H4 (cell line): ENCODE results near the gene CEP41. TPM values are rescaled to one million over a fixed set of nuclear protein-coding genes. Genes with fewer than 3 reads are reported as not detected.

Source experiments
- DNase-seq: peaks from one replicate; pipeline ENCODE4 v3.0.0-alpha.2; 2015; ENCODE audit warnings: low spot score
- total RNA-seq: library from RNA; depleted of rRNA; stranded (reverse); fragments of >200 nt; shearing (Covaris generic); gene quantifications from 2 replicates; pipeline ENCODE4 v1.2.3, GENCODE V29; 2014; rRNA removed

Gene CEP41, protein sequence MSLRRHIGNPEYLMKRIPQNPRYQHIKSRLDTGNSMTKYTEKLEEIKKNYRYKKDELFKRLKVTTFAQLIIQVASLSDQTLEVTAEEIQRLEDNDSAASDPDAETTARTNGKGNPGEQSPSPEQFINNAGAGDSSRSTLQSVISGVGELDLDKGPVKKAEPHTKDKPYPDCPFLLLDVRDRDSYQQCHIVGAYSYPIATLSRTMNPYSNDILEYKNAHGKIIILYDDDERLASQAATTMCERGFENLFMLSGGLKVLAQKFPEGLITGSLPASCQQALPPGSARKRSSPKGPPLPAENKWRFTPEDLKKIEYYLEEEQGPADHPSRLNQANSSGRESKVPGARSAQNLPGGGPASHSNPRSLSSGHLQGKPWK
- 17.7 and 36.0 TPM in 2 replicates for total RNA-seq

DNA sequence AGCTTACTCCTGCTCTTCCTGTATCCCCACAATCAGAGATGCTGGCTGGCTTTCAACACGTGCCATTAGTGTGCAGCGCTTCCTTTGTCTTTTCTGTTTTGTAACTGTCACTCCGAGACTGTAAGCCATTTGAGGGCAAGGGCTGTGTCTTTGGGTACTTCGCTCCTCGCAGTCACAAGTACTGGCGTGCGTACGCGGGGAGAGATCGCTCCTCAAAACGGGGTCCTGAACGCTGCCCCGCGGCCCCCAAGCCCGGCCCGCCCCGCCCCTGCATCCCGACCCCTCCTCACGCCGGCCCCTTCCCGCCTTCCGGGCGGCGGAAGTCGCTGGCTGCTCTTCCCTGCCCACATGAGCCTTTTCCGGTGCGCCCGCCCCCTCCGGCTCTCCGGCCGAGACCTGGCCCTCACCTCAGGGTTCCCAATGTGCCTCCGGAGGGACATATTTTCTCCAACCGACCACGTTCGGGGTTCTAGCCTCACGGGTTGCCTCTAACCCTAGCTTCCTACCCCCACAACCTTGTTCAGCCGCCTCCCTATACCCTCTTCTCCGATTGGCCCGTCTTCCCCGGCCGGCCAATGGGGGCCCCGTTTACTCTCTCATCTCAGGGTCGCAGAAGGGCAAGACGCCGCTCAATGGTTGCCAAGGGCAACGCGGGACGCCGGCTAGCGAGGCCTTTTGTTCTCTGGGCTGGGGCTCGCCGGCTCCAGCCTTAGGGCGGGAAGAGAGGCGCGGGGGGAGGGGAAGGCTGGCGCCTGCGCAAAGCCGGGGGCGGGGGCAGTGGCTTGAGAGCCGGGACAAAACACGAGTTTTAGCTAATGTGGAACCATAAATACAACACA, at the start of gene CEP41:
TSS of gene CEP41 (minus strand) at position 490 of the 839 bp plus-strand sequence. CDS start at position 440, 50 bp downstream.
- peak; percentile 97 for DNase-seq

DNA sequence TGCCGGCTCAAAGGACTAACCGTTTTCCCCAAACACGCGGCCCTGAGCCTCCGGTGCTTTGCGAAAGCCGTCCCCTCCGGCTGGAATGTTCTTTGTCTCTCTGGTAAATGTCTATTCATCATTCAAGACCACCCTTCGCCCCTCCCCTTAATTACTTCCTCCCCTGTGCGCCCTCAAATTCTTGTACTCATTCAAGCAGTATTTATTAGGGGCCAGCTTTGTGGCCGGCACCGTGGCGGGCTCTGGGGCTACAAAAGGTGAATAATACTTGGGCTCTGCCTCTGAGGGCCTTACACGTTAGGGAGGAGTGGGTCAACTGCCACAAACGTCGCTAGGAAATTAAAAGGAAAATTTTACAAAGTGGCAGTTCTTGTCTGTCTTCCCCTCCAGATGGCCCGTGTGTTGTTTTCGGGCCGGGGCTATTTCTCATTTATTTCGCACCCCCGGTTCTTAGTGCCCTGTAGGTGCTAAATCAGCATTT, 49.5 kb upstream of the CEP41 start:
- no peak for DNase-seq

DNA sequence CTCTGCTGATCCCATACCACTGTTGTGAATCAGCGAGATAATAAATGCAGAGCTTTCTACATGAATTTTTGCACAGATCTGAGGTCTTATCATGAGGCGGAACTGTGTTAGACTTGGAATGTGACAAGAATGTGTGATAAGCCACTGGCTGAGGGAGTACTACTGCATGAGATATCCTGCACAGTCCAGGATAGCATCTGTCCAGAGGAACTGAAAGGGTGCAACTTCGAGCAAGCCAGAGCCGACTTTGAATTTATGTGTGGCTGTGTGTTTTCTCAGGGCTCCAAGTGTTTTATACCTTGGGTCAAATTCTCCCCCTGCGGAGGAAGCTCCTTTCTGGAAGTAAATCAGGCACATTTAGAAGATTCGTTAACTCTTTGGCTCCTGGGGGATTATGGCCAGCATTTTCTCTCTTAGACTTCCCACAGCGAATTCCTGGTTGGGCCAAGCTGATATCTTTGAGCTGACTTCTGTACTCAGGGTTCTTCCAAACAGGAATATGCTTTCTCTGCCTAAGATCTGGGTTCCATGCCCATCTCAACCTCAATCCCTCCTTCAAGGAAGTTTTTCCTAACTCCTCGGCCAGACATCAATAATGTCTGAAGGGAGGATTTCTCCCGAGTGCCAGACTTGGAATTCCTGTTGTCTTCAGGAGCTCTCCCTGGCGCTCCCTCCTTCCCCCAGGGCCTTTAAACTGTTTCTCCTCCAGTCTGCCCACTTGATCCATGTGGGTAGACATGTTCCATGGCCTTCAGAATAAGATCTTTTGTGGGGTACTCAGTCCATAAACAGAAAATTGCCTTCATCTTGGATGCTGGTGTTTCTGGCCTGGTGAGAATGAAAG, 48.5 kb upstream of the CEP41 start:
- no peak for DNase-seq

DNA sequence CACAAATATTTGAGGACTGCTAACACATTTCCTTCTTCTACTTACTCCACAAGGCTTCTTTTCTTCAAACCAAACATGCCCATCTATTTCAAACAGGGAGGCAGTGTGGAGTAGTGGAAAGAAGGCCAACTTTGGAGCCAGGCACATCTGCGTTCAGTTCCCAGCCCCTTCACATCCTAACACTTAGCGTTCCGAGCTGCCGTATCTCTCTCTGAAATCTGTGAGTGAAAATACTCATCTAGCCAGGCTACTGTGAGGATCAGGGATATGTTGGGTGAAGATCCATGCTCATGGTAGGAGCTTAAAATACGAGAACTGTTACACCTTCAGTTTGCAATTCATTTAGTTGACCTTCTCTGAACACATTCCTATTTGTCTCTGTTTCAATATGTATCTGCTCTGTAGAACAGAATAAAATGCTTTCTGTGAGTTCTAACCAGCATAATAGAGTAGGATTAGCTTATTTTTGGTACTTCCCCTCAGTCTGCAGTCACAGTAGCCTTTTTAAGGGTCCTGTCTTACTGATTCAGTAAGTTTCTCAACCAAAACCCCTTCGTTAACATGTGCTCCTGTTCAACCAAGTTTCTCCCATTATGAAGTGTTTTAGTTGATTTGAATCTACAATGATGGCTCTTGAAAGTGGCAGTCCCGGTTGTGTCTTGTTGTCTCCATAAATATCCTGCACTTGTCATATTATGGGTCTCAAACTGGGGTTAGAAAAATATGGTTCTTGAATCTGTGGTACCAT, 47.8 kb upstream of the CEP41 start:
- no peak for DNase-seq

DNA sequence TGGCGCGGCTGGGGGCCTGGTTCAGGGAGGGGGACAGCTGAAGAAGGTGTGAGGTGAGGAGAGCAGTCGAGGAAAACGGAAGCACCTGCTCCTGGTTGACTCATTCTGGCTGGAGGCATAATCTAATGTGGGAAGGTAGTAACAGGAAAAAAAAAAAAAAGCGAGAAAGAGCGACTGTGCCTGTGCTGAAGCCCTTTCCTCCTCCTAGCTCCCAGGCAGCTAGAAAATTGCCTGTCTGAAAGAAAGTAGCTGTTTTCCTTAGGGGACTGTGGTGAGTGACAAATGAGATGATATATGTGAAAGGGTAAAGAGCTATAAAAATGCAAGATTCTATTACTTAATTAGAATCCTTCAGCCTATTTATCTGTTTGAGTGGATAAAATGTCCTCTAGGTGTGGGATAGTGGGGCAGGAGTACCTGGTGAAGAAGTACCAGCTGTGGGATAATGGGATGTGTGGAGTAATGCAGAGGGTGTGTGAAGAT, 46.2 kb upstream of the CEP41 start:
- no peak for DNase-seq

DNA sequence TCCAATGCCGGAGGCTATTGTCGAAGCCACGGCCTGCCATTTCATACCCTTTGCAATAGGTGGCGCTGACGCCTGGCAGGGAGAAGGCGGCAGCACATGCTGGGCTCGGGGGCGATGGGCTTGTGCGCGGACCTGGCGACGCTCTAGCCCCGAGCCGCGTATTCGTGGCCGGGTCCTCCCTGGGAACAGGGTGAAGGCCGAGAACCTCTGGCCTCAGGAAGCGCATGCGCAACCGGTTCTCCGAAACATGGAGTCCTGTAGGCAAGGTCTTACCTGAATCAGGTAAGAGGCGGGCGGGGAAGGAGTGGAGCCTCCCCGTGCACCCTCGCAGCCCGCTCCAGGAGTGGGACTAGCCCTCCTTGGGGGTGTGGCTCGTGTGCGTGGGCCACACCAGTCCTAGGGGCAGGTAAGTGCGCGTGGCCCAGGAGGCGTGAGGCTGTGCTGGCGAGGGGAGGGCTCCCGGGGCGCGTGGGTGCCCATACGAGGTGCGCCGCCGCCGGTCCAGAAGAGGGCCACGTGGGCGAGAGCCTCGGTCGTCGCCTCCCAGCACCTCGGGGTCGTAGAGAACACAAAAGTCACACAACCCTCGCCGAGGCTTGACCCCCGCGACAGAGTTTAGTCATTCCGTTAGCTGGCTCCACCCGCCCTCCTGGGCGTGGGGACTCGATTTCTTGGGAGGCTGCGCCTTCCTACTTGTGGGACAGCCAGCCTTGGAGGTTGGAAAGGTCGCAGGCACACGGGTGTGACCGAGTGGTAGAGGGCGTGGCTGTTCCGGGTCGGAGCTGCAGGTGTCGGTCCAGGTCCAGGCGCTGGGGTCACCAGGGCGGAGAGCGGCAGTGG, 45.5 kb upstream of the CEP41 start:
- DNase-seq, result no peak

DNA sequence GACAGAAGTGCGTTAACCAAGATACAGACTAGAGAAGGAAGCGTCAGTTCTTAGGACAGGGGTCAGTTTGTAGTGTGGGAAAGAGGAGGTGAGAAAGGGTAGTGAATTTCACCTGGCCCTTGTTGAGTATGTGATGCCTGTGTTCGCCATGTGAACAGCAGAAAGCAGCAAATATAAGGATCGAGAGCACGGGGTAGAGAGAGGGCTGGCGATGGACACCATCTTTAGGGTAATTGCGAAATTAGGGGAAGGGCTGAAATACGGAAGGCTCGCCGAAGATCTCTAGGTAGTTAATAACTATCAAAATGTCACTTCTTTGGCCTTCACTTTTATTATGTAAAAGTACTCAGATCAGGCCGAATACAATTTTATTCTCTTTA, 44.9 kb upstream of the CEP41 start:
- DNase-seq, result no peak

DNA sequence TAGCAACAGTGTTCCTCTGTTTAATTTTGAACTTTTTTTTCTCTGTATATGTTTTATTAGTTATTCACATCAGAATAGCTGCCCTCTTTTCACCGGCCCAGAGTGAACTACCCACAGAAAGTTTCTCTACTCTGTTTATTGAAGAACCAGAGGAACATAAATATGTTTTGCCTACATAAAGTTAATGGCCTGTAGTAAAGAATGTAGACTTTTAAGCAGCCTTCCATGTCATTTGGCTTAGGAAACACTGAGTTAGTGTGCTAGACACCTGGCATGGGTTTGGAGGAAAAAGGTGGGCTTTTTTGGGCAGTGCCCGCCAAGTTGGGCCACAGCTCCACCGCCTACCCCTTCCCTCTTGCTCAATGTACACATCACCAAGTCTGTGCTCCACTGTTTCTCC, 42.2 kb upstream of the CEP41 start:
- DNase-seq, result no peak

DNA sequence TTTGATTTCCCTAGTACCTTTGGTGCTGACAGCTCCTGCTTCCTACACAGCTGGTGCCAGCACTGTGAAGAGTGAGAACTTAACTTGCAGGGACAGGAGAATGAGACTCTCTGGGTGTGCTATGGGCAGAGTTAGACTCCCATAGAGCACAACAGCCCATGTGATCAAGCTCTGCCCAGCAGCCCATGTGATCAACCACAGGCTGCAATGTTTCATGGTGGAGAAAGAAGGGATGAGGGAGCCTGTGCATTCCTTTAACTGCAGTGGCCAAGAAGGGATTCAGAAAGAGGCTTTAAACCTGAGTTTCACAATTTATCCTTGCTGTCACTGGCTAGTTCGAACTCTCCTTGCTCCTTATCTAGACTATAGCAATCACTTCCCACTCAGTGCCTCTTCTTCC, 41.1 kb upstream of the CEP41 start:
- DNase-seq, result peak; percentile 12

DNA sequence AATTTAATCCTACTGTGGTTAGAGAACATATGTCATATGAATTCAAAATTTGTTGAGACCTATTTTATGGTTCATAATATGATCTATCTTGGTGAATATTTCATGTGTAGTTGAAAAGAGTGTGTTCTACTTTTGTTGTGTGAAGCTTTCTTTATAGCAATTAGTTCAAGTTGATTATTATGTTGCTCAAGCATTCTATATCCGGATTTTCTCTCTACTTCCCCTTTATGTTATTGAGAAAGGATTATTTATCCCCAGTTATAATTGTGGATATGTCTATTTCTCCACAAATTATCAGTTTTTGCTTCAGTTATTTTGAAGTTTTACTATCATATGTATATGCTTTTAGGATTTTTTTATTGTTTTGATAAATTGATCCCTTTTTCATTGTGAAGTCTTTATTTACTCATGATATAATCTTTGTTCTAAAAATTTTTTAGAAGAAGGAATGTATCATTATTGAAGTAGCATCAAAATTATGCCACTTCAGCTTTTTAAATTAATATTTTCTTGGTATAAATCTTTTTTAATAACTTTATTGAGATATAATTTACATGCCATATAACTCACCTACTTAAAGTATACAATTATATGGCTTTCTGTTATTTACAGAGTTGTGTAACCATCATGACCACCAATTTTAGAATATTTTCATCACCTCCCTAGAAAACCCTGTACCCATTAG, 39.0 kb upstream of the CEP41 start:
- DNase-seq, result no peak

DNA sequence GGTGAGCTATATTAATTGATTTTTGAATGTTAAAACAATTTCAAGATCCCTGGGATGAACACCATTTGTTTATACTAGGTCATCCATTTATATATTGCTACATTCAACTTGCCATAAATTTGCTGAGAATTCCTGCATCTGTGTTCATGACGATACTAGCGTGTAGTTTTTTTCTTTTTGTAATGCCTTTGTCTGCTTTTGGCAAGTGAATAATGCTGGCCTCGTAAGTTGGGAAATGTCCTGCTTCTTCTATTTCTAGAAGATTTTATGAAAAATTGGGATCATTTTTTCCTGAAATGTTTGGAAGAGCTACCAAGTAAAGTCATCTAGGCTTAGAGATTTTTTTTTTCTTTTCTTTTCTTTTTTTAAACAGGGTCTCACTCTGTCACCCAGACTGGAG, 38.2 kb upstream of the CEP41 start:
- DNase-seq, result no peak

DNA sequence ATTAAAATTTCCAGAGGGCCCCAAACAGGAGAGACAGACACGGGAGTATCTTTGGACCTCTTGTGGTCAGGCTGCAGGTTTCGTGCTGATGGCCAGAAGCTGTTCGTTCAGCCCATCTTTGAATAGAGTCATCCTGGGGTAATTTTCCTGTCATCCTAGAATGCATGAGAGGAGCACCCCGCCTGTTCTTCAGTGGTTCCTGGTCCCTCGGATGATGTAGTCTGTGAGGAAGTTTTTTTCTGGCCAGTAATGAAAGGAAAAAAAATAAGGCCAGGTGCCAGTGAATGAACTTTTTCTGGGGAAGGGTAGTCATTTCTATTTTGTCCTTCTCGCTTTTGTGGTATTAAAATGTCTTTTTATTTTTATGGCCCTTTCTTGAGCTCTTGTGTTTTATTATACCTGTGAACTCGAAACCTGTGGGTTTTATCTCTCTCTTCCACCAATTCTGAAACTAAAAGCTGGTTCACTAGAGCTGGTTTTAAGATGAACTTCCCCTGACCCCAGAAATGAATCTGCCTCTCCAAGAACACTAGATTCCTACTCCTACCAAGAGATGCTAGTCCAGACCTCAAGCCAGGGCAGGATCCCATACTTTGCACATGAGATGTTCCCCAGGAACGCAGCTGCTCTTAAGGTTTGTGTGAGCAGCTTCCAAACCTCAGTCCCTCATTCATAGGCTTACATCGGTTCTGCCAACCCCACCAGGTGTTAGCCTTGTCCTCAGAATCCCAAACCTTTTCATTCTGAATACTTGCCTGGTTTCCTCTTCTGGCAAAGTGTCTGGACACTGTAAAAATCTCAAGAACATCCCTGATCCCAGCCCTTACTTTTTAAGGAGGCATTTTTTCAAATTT, 35.7 kb upstream of the CEP41 start:
- DNase-seq, result no peak

DNA sequence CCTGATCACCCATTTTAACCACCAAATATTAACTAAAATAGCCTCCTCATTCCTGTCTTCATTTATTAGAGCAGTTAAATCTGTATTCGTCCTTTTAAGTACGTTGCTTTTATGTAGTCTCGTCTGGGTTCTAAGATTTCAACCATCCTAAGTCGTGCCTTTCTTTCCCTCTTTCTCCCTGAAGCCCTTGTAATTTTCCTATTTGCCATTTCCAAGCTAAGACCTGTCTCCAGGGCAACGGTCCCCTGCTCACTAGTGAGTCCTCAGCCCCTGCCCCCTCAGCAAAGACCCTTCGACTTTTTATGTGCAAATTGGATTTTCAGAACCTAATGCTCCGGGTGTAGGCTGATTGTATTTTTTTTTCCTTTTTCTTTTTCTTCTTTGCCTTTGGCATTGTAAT, 35.0 kb upstream of the CEP41 start:
- no peak for DNase-seq

DNA sequence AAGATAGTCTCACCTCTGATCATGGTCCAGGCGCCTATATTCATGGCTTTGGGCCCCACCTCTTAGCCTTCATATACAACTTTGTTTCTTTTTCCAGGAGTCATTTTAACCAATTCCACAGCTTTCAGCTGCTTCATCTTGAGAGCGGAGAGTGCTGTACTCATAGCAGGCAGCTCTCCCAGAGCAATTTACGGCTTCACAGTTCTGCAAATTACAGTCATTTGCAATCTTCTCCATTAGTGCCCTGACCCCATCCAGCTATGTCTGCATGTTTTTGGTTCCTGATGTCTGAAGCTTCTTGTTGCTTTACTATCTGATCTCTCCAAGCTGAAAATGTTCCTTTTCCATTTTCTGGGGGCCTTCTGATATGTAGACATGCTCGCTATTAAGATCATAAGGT, 33.1 kb upstream of the CEP41 start:
- no peak for DNase-seq

DNA sequence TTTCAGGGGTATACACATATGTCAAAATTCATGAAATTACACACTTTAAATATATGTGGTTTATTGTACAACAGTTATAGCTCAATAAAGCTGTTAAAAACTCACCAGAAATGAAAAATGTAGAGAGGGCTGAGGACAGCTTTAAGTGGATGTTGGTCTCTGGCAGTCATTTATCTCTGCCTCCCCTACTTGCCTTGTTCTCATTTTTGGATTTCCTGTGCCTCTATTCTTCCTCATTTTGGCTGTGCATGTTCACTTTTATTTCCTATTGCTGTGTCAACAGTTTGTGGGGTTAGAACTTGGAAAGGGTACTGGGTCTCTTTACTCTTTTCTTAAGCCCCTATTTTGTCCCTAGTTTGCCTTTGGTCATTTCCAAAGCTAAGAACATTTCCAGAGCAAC, 32.5 kb upstream of the CEP41 start:
- no peak for DNase-seq

DNA sequence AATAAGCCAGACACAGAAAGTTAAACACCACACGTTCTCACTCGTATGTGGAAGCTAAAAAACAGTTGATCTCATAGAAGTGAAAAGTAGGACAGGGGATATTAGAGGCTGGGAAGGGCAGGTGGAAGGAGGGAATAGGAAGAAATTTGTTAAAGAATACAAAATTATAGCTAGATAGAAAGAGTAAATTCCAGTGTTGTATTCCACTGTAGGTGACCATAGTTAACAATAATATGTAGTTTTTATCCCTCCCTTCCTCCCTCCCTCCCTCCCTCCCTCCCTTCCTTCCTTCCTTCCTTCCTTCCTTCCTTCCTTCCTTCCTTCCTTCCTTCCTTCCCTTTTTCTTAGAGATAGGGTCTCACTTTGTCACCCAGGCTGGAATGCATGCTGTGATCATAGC, 31.2 kb upstream of the CEP41 start:
- DNase-seq, result no peak

DNA sequence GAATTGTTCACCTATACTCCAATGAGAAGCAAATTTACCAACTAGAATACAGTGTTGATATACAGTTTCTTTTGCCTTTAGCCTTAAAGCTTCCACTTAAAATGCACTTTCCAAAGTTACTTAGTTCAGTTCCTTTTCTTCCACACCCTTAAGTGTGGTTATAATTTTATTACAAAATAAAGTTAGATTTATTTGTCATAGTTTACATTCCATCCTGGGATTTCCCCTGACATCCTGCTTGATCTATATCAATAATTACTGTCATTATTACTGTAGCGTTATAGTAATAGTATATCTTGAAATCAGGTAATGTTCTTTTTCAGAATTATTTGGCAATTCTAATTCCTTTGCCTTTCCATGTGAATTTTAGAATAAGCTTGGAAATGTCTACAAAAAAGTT, 27.8 kb upstream of the CEP41 start:
- DNase-seq, result no peak

DNA sequence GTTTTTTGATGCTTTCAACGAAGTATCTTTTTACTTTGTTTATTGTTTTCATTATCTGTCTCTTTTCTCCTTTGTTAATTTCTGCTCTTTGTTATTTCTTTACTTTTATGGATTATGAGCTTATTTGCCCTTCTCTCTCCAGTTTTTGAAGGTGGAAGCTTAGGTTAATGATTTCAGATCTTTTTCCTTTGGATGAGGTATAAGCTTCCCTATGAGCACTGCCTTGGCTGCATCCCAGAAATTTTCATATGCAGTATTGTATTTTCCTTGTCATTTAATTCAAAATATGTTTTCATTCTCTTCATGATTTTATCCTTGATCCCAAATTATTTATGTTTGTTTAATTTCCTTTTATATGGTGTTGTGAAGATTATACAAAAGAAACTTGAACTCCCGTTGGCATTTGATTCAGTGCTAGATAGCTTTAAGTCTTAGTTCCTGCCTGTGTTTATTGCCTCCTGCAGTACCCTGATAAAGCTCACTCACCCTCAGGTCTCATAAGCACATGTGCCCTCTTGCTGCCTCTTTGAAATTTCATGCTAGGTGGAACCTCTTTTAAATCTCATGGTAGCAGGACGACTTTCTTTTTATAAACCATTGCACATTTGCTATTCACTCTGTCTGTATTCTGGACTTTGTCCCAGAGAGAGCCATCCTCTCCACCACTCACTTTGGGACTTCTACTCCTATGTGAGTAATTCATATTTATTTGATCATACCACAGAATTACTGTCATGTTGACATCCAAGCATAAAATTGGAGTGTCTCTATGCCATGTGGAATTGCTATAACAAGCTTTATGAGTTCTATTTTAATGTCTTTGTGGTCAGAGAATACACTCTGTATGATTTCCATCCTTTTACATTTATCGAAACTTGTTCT, 23.0 kb upstream of the CEP41 start:
- DNase-seq, result no peak
